GM19438 (cell line): ENCODE measurements around the gene KLHL25.

Experiments used
- ATAC-seq: cut with Tn5 transposase; IDR thresholded peaks from one replicate; pipeline ENCODE4 v1.9.1; 2021; ENCODE audit warnings: low read depth; ENCODE audit not compliant: unreplicated experiment

The KLHL25 gene

DNA sequence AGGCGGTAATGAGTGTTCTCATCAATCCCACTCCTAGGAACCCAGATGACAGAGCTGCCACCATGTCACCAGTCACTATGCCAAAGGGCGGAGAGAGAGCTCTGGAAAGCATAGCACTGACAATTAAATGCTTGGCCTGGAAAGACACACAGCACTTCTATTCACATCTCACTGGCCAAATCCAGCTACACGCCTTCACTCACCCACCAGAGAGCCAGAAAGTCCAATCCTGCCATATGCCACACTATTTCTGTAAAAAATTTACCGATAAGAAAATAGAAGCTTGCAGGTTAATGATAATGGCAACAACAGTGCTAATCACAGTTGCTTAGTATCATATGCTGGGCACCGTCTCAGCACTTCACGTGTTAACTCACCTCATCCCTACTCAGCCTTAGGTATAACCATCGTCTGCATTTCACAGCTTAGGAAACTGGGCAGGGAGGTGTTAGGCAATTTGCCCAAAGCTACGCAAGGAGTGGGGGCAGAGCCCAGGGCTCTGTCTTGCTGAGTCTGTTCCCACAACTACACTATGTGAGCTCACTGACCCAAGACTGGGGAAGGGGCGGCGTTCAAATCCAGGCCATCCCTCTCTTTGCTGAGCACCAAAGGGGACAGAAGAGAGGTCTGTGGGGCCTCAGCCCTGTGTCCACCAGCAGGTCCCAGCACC, 16.5 kb downstream of the KLHL25 start:
- ATAC-seq, result no peak

DNA sequence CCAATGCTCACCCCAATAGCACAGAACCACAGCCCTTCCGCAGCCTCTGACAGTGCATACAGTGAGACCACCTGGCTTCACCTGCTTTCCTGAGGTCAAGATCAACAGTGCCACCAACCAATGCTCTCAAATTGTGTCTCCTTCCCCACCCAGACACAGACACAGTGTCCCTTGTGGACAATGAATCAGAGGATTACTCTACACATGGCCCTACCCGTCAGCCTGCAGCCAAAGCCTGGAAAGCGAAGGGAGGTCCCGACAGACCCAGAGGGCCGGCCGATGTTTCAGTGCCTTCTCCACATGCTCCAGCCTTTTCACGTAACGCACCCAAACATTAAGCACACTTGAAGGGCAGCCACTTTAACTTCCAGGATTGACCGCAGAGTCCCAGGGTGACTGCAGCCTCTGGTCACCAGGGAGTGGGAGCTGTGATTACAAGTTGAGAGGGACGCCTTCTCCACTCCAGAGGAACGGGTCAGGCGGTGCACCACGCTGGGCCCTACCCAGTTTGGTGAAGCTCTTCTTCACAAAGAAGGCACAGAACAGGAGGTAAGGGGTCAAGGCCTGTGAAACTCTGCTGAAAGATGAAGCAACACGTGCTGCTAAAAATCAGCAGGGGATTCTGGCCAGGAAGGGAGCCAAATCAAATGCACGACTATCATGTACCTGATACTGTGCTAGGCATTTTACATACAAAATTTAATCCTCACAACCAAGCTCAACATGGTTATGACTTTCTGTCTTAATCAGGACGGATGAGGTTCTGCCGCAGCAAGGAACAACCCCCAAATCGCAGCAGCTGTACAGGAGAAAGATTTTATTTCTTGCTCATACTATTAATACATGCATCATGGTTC, 17.2 kb downstream of the KLHL25 start:
- ATAC-seq, result no peak

DNA sequence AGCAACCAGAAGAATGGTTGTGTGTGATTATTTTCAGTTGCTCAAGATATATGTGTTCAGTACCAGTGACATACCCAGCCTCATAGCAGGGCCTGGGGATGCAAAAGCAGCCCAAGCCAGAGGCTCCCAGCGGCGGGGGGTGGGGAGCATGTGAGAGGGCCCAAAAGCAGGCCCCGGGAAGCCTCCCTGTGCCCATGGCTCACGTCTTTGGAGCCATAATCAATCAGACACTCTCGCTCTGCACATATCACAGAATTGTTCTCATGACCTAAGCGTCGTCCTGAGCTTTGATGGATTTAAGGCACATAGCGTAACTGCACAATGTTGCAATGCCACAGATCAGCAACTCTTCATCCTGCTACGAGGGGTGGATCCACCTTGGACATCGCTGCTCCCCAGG, 20.8 kb downstream of the KLHL25 start:
- ATAC-seq, result no peak

DNA sequence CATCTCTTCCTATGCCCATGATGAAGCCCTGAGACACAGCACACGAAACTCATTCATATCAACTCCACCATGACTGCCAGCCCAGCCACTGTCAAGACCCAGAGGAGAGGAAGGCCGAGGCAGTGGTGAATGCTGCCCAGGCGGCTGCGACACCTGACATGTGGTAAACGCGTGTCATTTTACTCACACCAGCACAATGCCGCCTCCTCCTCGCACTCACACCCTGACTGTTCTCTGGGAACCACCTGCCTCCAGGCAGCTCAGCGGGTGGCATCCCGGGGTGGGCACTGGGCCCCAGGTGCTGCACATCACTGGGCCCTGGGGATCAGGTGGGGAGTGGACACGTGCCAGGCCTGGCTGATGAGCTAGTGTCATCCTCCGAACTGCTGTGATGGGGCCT, 21.5 kb downstream of the KLHL25 start:
- ATAC-seq, result no peak

DNA sequence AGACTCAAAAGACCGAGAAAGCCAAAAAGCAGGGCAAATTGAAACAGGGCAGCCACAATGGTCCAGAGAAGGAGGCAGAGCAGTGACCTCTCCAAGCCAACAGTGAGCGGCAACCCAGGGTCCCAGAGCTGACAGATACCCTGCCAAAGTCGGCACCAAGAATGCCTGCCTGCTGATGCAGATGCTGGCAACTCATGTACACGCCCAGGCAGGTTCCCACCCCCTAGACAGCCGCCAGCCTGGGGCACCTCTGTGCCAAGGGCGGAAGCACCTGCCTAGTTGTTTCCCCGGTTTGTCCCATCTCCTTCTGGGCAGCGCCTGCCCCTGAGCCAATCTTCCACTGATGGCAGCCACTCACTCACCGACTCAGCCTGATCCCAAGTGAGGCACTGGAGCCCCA, 22.1 kb downstream of the KLHL25 start:
- no peak for ATAC-seq

DNA sequence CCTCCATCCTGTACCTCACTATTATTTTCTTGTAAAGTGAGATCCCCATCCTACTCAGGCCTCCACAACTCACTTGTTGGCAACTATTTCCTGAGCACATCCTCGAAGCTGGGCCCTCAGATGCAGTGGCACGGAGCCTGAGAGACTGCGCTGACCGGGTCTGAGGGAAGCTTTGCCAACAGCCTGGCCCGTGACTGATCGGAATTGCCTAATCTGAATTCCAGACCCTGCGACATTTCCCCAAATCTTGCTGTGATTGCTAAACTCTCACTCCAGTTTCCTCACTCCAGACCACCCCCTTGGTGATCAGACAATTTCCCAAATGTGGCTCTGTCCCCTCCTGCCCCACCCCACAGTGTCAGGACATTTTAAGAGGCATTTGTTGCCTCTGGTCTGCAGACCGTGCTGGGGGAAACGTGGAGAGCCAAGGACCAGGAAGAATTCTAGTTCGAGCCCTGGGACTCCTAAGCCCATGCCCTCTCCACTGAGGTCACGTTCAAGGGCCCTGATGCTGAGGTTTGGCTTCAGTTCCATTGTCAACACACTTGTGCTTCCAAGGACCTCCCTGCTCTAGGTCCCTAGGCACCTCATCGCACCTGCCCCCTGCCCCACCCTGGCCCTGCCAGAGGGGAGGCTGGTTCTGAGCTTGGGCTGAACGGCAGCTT, 22.8 kb downstream of the KLHL25 start:
- ATAC-seq, result no peak

DNA sequence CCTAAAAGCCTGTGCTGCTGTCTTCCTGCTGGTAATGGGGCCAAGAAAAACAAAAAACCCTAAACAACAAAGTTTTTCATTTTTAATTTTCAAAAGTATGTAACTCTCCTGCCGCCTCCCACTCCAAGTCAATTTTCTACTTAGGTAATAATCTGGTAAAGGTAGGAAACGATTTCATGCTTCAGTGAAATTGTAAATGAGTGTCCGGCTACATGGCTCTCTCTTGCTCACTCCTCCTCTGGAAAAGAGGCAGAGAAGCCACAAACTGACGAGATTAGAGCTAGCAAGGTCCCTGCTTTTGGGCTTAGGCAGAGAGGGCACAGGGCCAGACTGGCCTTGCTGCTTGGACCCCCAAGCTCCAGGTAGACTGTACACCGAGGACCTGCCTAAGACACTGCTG, 23.5 kb downstream of the KLHL25 start:
- no peak for ATAC-seq

DNA sequence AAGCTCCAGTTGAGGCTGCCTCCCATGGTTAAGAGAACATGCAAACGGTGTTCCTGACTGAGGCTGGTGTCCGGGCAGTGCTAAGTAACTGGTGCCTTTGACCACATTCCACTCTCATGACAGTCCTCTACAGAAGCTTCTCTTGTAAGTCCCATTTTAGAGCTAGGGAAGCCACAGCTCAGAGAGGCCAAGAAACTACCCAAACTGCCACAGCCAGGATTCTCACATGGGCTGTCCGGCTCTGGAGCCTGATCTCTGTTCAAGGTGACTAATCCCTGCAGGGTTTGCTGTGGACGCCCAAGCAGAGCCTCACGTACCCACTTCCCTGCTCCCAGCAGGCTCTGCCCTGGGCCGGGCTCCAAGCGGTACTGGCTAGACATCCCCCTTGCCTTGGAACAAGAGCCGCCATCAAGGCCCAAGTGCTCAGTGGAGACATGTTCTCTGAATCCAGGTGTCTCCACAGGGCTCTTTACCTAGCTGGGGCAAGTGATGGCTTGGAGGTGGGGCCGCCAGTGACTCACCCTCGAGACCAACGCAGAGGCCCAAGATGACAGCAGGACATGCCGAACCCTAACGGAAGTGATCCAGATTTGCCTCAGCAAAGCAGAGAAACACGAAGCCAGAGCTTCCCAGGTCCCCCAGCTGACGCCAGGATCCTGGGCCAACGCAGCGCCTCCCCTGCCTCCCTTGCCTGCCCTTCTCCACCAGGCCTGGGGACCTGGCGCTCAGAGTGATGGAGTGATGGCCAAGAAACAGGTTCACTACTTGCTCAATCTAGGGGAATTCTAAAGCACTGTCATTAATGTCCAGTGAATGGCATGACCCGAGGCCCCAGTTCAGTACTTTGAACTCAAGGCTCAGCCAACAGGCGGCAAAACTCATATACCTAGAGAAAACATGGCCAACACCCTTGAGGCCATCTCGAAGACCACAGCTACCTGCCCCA, 24.4 kb downstream of the KLHL25 start:
- ATAC-seq, result no peak

DNA sequence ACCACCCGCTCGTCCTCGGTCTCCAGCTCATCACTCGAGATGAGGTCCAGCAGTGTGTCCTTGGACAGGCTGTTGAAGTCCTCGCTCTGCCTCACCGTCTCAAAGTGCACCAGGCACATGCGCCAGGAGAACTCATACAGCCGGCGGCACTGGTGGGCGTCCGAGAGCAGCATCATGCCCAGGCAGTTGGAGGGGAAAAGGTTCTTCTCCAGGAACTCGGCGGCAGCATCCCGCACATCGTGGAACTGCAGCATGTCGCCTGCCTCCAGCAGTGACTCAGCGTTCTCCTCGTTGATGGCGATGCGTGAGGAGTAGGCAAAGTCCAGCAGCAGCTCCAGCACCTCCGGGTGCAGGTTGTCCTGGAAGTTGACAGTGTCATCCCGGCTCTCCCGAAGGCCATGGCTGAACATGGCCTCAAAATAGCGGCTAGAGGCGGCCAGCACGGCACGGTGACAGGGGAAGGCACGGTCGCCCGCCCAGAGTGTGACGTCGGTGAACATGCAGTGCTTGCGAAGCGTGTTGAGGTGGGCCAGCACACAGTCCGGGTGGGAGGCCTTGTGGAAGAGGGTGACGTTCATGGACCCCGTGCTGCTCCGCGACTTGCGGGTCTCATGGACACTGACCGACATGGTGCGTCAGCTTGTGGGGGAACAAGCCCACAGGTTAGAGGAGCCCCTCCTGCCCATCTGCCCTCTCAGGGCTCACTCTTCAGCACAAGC, 25.4 kb downstream of the KLHL25 start:
- no peak for ATAC-seq

DNA sequence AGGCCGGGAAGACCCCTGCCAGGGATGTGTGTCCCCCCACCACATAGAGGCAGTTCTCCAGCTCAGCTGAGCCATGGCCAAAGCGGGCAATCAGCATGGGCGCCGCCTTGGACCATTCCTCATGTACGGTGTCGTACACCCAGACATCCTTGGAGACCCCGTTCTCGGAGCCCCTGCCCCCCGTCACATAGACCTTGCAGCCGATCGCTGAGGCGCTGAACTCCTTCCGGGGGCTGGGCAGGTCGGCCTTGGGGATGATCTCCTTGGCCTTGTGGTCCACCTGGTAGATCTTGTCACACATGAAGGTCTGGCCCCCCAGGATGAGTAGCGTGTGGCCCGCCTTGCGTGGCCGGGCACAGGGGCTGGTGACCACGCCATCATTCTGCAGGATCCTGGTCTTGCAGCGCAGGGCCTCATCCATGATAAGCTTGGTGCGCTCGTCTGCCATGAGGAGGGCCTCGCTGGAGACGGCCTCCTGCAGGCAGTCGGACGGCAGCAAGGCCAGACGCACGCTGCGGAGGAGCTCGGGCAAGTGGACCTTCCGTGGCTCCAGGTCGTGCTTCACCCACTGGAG, 26.0 kb downstream of the KLHL25 start:
- no peak for ATAC-seq

DNA sequence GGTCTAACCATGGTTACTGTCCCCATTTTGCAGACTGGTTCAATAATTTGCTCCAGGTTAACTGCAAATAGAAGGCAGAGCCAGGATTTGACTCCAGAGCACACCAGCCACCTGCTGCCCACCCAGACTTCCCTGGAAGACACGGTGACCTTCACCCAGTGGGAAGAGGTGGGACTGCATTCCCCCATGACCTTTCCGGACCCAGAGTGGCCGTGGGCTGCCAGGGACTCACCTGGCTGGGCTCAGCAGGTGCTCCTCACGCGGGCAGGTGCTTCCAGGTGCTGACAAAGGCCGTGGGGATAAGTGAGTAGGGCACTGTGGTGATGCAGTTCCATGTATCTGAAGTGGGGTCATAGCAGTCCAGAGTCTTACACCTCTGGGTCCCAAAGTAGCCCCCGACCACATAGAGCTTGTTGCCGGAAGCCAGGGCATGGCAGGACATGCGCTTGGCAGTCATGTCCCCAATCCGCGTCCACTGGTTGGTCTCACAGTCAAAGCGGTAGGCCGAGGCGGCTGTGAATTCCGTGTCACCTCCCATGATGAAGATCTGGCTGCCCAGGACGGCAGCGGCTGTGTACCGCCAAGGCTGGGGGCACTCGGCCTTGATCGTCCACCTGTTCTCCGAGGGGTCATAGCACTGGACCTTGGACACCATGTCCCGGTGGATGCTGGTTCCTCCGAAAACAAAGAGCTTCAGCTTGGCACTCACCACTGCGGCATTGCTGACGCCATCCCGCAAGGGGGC, 26.8 kb downstream of the KLHL25 start:
- no peak for ATAC-seq

DNA sequence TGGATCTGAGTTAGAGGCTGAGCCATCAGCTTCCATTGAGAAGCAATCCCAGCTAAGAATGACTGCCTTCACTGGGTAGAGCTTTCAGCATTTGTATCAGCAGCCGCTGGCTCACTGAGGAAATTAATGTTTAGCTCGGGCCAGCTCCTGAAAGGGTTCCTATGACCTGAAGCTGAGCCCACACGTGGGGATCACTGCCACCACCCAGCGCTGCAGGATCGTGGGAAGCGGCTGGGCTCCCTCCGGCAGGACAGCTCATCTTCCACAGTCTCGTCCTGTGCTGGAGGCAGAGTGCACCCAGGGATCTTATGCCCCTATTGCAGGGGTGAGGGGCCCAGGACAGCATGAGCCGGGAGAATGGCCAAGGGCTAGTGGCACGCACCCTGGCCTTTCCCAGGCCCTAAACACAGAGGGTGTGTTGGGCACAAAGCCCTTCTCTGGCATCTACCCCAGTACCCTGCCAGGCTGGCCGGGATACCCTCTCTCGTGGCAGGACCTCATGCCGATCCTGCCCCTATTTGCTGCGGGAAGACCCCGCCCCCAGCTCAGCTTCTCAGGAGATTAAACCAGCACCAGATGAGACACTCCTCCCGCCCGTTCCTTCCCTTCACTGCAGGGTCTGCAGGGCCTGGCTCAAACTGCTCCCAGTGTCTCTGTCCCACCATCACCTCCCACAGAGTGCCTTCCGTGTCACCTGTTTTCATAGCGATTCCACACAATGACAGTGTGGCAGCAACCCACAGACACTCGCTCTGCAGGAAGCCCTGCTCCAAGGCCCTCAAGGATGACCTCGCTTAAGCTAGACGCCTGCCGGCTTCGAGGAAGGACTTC, 28.5 kb downstream of the KLHL25 start:
- ATAC-seq, result no peak

DNA sequence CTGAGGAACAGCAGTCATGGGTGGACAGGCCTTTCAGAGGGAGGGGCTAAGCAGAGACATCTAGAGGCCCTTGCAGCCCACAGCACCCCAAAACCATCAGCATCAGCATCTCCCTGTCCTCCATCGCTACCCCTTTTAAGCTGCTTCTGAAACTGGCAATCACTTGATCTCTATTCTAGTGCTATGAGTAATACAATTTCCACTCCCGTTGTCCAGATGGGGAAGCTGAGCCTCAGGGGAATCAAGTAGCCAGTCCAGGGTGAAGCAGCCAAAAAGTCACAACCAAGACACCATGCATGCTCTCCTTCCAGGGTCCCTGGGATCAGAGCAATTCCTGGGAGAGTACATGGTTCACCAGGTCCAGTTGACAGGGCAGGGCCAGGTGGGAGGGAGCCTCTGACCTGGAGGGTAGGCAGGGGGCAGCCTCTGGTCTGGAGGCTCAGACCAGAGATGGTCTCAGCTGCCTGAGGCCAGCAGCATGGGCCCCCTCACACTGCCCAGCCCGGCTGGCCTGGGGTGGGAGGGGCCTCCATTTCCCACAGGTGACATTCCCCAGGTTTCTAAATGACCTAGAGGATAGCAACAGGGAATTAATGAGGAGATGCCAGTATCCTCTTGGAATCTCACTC, 30.0 kb downstream of the KLHL25 start:
- no peak for ATAC-seq

DNA sequence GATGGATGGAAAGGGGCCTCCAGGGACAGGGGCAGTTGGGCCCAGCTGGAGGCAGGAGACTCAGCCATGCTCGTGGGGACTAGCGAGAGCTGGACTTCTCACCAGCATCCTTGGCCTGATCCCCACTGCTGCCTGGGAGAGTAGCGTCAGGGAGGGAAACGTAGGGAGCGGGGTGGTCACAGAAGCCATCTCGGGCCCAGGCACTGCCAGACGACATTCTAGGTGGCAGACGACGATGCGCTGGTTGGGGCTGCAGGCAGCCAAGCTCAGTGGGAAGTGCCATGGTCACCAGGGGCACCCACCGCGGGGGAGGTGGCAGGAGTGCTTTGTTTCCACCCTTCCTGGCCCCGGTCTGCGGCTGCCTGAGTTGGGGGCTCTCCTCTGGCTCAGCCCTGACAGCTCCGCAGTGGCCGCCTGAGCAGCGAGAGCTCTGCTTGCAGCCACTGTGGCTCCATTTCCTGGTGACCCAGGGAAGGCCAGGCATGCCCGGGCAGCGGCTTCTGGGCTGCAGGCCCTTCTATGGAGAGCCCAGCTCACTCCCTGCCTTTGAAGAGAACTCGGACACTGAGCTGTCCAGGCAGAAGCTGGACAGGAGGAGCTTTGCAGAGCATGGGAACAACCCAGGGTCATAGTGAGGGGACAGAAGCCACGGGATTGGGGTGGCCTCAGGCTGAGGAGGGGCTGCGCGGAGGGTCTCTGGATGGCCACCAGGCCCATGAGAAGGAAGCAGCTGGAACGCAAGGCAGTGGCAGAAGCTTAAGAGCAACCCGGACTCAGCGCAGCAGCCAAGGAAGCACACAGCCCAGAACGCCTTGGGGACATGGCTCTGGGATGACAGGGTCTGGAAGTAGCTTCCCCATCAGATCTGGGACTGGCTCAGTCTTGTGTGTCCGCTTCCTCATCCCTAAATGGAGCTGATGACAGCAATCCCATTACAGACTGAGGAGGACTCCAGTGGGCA, 30.8 kb downstream of the KLHL25 start:
- ATAC-seq, result no peak

DNA sequence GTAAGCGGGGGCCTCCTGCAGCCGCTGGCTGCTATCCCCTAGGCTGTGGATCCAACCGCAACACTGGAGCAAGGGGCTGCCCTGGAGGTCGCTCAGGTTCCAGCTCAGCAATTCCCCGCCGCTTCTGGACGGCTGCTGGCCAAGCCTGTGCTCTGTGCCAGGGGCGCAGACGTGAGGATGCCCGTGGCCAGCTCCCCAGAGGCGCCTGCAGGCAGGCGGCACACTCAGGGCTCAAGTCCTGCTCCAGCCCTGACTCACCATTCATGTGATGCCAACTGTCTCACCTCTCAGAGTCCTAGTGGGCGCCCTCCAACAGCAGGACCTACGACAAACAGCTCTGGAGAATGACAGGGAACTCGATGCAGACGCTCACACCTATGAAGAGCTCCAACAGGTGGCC, 31.6 kb downstream of the KLHL25 start:
- ATAC-seq, result no peak

DNA sequence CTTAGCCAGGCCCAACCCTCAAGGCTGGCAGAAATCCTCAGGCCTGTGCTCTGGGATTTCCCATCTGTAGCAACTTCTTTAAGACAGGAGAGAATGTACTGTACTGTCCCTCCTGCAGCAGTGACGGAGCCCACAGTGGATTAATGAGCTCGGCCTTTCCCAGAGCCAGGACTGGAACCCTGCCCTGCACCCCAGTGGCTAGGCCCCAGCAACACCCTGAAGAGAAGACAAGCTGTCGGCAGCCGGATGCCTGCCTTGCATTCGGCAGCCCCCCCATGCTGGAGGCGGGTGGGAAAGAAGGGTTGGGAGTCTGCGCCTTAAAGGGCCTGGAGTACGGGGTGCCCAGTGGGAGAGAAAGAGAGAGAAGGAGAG, 32.0 kb downstream of the KLHL25 start:
- no peak for ATAC-seq
